ENCODE results near the gene POLR2M.

POLR2M gene

GRCh38 chr15:57694279-57694678, 12.2 kb upstream of the POLR2M start:
- no peak for DNase-seq

DNA sequence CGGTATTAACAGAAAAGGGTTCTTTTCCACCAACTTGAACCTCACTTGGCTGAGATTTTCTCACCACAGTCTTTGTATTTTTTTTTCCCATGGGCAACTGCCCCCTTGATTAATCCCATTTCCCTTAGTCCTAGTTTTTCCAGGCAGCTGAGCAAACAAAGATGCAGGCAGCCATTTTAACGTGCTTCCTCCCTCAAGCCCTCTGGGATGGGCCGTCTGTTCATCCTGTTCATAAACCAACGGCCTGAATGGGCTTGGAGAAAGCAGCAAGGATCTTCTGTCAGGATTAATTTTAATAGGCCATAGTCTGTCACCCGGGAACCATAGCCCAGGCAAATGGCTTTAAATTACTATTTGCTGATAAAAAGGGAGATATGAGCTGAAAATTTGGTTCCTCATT, 10.4 kb upstream of the POLR2M start:
- peak; percentile 15 for DNase-seq

- DNase-seq = no peak
Measured at GRCh38 chr15:57697588-57697987, 8.9 kb upstream of the POLR2M start.

DNA sequence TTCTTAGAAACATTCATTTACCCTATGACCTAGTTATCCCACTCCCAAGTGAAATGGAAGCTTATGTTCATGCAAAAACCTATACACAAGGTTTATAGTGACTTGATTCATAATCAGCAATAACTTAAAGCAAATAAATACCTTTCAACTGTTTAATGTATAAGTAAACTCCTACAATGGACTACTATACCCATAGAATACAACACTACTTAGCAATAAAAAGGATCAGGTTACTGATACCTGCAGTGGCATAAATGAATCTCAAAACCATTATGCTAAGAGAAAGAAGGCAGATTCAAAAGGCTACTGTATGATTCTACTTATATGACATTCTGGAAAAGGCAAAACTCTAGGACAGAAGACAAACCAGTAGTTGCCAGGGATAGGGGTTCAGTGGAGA, 8.3 kb upstream of the POLR2M start:
- DNase-seq = no peak

DNA sequence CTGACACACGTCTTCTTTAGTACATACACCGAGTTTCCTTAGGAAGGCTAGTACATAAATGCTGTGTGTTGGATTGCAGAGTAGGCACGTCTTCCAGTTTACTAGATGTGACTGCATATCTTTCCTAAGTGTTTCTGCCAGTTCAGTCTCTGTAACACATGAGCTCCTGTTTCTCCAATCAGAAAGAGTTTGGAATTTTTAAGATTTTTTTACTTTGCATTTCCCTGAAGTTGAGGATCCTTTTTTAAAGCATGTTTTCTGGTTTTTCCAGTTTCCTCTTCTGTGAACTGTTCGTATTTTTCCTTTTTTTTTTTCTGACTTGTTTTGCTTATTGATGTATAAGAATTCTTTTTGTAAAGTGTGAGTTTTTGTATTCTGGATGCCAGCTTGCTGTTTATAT, 7.5 kb upstream of the POLR2M start:
- DNase-seq = no peak

DNA sequence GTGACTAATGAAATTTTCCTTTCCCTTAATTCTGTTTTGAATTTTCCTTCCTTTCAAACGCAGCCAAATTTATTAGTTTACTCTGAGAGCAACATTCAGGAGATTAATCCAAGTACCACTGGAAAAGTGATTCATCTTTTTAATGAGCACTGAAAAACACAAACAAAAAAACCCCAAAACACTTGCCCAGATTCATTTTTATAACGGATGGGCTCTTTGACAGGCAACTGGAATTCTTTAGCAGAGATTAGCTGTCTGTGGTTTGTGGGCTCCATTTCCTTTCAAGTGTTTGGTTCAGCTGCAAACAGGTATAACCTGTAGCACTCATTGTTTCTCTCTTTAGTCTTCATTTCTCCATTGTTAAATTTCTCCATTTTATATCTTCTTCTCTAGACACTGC, 3.1 kb upstream of the POLR2M start:
- DNase-seq = no peak

- no peak for DNase-seq
Measured at GRCh38 chr15:57704441-57704840, 2.1 kb upstream of the POLR2M start.

- DNase-seq = no peak
Measured at GRCh38 chr15:57705746-57706404, 639 bp upstream of the POLR2M start.

DNA sequence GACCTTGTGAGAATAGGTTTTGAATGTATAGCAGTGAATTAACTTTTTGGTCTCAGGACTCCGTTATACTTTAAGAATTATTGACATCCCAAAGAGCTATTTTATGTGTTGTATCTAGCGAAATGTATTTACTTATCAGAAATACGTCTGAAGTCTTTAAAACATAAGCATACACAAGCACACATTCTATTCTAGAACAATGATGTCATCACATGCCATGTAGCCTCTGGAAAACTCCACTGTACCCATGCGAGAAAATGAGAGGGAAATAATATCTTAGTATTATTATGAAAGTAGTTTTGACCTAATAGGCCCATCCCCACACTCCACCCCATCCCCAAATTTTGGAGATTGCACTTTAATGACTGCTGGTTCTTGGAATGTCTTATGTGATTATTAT, 1.5 kb downstream of the POLR2M start:
- DNase-seq = no peak

DNA sequence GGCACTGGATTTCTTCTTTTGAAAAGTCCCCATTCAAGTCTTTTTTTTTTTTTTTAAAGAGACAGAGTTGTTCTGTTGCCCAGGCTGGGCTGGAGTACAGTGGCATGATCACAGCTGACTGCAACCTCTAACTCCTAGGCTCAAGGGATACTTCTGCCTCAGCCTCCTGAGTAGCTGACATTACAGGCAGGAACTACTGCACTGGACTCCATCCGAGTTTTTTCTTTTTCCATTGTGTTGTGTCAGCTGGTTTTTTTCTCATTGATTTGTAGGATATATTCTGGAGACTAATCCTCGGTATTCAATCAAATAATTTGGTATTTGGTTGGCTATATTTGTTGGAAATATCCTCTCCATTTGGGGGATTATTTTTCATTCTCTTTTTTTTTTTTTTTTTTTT, 11.8 kb downstream of the POLR2M start:
- DNase-seq = no peak

DNA sequence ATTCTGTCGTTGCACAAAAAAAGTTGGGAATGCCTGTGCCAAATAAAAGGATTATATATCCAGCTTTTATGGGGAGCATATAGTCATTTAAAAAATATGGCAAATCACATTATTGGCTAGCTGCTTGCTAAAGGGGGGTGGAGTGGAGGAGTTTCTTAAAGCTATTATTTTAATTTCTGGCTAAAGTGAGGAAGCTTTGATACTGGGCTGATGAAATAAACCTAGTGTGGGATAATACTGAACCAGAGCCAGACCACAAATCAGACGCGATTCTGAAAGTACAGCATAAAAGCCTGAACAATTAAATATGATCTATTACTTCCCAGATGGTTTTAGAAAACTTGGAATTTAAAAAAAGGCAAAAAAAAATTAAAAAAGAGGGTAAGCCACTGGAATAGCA, 14.4 kb downstream of the POLR2M start:
- no peak for DNase-seq

DNA sequence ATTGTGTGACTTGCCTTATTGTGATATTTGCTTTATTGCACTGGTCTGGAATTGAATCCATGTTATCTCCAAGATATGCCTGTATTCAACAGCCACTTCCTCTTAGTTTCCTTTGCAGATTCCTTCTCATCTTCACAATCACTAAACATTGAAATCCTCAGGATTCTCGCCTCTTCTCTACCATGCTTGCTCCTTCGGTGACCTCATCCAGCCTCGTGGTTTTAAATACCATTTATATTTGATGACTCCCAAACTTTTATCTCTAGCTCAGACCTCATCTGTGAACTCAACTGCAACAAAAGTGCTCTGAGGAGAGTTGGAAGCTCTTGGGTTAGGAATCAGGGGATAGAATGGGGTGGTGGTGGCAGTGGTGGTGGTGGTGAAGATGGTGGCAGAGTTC, 19.9 kb downstream of the POLR2M start:
- DNase-seq = no peak

DNA sequence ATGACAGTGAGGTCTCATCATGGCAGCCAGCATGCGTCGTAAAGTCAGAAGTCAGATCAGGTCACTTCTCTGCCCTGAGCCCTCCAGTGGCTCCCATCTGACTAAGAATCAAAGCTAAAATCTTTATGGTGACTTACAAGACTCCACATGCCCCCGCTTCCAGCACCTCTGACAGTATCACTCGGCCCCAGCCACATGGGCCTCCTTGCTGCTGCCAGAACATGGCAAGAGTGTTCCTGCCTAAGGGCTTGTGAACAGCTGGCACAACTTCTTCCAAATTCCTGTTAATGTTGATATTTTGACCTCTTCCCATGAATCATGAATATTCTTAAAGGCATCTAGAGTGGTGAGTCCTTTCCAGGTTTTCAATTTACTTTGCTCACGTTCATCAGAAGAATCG, 20.5 kb downstream of the POLR2M start:
- DNase-seq = no peak

DNA sequence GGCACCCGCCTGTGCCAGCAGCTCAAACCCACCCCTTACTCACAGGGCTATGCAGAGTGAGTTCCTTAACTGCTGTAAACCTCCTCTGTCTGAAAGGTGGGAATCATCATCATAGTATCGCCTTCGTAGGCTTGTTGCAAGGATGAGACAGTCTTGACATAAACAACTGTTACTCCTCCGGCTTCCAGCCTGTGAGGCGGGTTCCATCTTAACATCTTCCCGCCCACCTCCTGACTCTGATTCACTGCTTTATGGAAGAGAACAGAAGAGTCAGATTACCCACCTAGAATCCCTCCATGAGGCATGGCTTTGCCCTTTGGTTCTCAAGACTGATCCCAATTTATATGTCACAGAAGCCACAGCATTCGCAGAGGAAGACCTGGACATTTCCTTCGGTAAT, 21.9 kb downstream of the POLR2M start:
- DNase-seq = no peak

DNA sequence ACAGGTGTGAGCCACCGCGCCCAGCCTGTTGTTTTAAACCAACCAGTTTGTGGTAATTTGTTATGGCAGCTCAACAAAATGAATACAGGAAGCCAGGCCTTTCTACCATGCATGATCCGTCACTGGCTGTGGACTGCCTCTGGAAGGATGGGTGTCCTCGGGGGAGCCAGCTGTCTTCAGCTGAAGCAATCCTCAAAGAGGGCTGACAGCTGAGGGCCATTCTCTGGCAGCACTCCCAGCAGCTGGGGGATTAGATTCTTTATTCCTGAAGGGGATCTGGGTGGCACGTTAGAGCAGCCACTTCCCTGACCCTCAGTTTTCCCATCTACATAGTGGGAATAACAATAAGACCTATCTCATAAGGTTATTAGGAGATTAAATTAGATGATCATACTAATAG, 24.4 kb downstream of the POLR2M start:
- no peak for DNase-seq

- DNase-seq = no peak
Measured at GRCh38 chr15:57731530-57732103, 25.1 kb downstream of the POLR2M start.

- peak; percentile 23 for DNase-seq
Measured at GRCh38 chr15:57732526-57733331, 26.2 kb downstream of the POLR2M start.

GRCh38 chr15:57734860-57735259, 28.3 kb downstream of the POLR2M start:
- DNase-seq = no peak

GRCh38 chr15:57735431-57735830, 28.9 kb downstream of the POLR2M start:
- no peak for DNase-seq

GRCh38 chr15:57735891-57736290, 29.4 kb downstream of the POLR2M start:
- no peak for DNase-seq

GRCh38 chr15:57736591-57736990, 30.1 kb downstream of the POLR2M start:
- no peak for DNase-seq

DNA sequence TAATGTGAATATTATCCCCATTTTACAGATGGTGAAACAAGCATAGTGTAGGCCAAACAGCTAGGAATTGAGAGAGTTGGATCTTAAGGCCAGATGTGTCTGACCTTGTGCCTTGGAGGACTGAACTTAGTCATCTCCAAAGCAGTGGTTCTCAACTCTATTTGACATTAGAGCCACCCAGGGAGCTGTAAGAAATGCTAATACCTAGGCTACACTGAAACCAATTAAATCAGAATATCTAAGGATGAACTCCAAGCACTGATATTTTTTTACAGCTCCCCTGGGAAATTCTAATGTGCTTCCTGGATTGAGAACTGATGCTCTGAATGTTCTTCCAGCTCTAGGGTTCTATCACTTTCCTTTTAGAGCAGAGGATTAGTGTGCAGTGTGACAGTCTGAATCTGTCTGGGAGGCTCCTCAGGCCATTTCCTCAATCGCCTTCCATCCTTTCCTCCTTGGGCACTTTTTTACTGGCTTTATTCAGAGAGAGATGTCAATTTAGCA, 32.3 kb downstream of the POLR2M start:
- no peak for DNase-seq

DNA sequence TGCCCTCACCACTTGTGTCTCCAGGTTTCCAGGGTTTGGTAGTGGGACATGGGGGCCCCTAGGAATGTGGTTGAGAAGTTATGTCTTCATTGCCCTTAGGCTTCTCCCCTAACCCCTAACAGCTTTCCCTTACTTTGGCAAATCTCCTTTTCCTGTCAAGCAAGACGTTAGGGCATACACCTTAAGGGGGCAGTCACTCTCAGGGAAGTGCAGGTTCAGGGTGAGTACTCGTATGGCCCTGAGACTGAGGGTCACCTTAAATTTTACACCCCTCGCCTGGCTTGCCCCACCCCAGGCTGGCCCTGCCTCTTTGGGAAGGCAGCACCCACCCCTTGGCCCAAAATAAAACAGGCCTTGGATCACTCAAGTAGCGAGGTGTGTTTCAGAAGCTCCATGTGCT, 33.5 kb downstream of the POLR2M start:
- DNase-seq = no peak

DNA sequence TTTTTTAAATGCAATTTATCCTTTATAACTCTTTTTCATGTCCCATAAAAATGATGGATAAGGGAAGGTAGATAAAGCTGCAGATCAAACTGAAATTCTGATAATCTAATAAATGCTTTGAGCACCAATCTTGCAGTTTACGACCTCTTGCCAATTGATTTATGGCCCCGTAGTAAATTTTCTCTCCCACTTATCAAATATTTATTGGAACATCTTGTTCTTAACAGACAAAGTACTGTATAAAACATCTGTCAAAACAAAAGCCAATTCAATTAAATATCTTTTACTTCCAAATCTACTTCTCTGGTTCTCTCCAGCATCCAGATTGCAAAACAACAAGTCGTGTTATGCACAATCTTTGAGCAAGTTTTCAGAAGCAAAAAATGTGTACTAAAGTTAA, 34.6 kb downstream of the POLR2M start:
- no peak for DNase-seq
